Measurements from ENCODE around the gene PPIL3. TPM values are rescaled to one million over a fixed set of nuclear protein-coding genes. Genes with fewer than 3 reads are reported as not detected.

The PPIL3 gene
- polyA plus RNA-seq, 1 donor from 2014 or later, result 109 TPM

DNA sequence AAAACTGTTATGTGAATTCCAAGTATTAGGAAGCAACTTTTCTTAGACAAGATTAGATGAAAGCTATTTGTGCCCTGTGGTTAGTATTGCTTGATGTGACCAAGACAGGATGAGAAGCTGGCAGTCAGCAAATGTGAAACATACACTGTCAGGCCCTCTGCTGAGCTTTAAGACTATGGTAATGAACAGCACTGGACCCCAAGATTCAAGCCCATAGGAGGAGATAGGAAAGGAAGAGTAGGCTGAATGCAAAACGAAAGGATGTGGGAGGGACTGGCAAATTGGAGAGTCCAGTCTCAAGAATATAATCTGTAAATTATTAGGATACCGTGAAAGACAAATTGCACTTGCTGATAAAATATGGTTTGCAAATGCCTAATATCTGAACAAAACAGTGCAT lies 60.8 kb downstream of the PPIL3 start:
- H3K4me3 ChIP-seq (ENCODE audit: low read length), result no peak overlapping the region
- H4K20me1 ChIP-seq (ENCODE audit: insufficient read depth), result no peaks in the 10 kb centered on the region
- no peaks in the 10 kb centered on the region for H3F3A ChIP-seq (ENCODE audit: insufficient read depth, low read length, poor library complexity, severe bottlenecking)
- no peaks in the 10 kb centered on the region for H3K79me2 ChIP-seq (replicated peaks; ENCODE audit: insufficient read depth, low read length)
- no peak overlapping the region for H3K9ac ChIP-seq (ENCODE audit: low read length)
- H3K27ac ChIP-seq (ENCODE audit: low read length), result no peak overlapping the region
- no peak overlapping the region for H2AFZ ChIP-seq (ENCODE audit: low read depth, low read length)
- TF ChIP-seq REST (IDR thresholded peaks at IDR 0.05; ENCODE audit: borderline replicate concordance) (no peak), EZH2 (IDR thresholded peaks at IDR 0.05; ENCODE audit: borderline replicate concordance, insufficient read depth, low read length, poor library complexity, severe bottlenecking) (no peak), MXI1 (conservative IDR thresholded peaks at IDR 0.05; ENCODE audit: poor library complexity, severe bottlenecking) (no peak), POLR2AphosphoS5 (IDR thresholded peaks at IDR 0.05) (no peak), EP300 (conservative IDR thresholded peaks at IDR 0.05; ENCODE audit: poor library complexity, severe bottlenecking) (no peak), SMC3 (conservative IDR thresholded peaks at IDR 0.05; ENCODE audit: poor library complexity) (no peak)
- TF ChIP-seq, protein P1, sequence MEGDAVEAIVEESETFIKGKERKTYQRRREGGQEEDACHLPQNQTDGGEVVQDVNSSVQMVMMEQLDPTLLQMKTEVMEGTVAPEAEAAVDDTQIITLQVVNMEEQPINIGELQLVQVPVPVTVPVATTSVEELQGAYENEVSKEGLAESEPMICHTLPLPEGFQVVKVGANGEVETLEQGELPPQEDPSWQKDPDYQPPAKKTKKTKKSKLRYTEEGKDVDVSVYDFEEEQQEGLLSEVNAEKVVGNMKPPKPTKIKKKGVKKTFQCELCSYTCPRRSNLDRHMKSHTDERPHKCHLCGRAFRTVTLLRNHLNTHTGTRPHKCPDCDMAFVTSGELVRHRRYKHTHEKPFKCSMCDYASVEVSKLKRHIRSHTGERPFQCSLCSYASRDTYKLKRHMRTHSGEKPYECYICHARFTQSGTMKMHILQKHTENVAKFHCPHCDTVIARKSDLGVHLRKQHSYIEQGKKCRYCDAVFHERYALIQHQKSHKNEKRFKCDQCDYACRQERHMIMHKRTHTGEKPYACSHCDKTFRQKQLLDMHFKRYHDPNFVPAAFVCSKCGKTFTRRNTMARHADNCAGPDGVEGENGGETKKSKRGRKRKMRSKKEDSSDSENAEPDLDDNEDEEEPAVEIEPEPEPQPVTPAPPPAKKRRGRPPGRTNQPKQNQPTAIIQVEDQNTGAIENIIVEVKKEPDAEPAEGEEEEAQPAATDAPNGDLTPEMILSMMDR (IDR thresholded peaks at IDR 0.05; ENCODE audit: poor library complexity, severe bottlenecking), result no peak
- H3K9me2 ChIP-seq (ENCODE audit: insufficient read depth, low read length), result no peaks in the 10 kb centered on the region
- no peak overlapping the region for H3K4me2 ChIP-seq (ENCODE audit: low read length)
- H3K9me3 ChIP-seq (ENCODE audit: low read length), result no peaks in the 10 kb centered on the region
- H3K27me3 ChIP-seq (ENCODE audit: insufficient read depth, low read depth, low read length), result no peaks in the 10 kb centered on the region
- peaks cover 5% of the 10 kb centered on the region for H3K36me3 ChIP-seq (ENCODE audit: insufficient read depth, low read length)

GRCh38 chr2:200821686-200822245 lies 67.1 kb downstream of the PPIL3 start:
- H3K4me2 ChIP-seq (ENCODE audit: low read length), result no peak overlapping the region
- H3K9ac ChIP-seq (ENCODE audit: low read length), result no peak overlapping the region
- H3F3A ChIP-seq (ENCODE audit: insufficient read depth, low read length, poor library complexity, severe bottlenecking), result no peaks in the 10 kb centered on the region
- no peak overlapping the region for H2AFZ ChIP-seq (ENCODE audit: low read depth, low read length)
- H3K9me3 ChIP-seq (ENCODE audit: low read length), result no peaks in the 10 kb centered on the region
- H3K27ac ChIP-seq (ENCODE audit: low read length), result no peak overlapping the region
- H3K9me2 ChIP-seq (ENCODE audit: insufficient read depth, low read length), result no peaks in the 10 kb centered on the region
- no peak overlapping the region for H3K4me3 ChIP-seq (ENCODE audit: low read length)
- H3K27me3 ChIP-seq (ENCODE audit: insufficient read depth, low read depth, low read length), result no peaks in the 10 kb centered on the region
- no peaks in the 10 kb centered on the region for H3K79me2 ChIP-seq (replicated peaks; ENCODE audit: insufficient read depth, low read length)
- peaks cover 10% of the 10 kb centered on the region for H3K36me3 ChIP-seq (ENCODE audit: insufficient read depth, low read length)
- H4K20me1 ChIP-seq (ENCODE audit: insufficient read depth), result no peaks in the 10 kb centered on the region
- TF ChIP-seq MXI1 (conservative IDR thresholded peaks at IDR 0.05; ENCODE audit: poor library complexity, severe bottlenecking) (no peak), EP300 (conservative IDR thresholded peaks at IDR 0.05; ENCODE audit: poor library complexity, severe bottlenecking) (no peak), RAD21 (conservative IDR thresholded peaks at IDR 0.05) (no peak)

Small RNA genes lying within 50 kb of the gene (small RNA-seq; reads per million reads assigned to genes)
- gene RF00019 (0 to 1.2 (median 0) reads per million in 3 experiments), gene RNA5SP115 (0 reads per million in 3 experiments), gene RNU6-312P (0 reads per million in 3 experiments), gene RNU6-31P (0 to 0.08 (median 0) reads per million in 3 experiments), gene RNU6-762P (0 reads per million in 3 experiments)

Other genes with a start within 250 kb of the PPIL3 start
- 291 and 339 TPM in 2 replicates for gene BZW1, start 77.2 kb downstream of the PPIL3 start, polyA plus RNA-seq
- gene CLK1, start 24.4 kb downstream of the PPIL3 start, polyA plus RNA-seq, result 699 and 745 TPM in 2 replicates
- gene NIF3L1, start 294 bp upstream of the PPIL3 start, polyA plus RNA-seq, result 57.0 and 74.8 TPM in 2 replicates
- gene ORC2, start 74.6 kb upstream of the PPIL3 start, polyA plus RNA-seq, result 14.8 and 17.2 TPM in 2 replicates
- 18.1 and 20.4 TPM in 2 replicates for gene HYCC2, start 182.6 kb upstream of the PPIL3 start, polyA plus RNA-seq
- 111 and 154 TPM in 2 replicates for gene NDUFB3, start 182.9 kb upstream of the PPIL3 start, polyA plus RNA-seq
- 0.84 and 1.6 TPM in 2 replicates for gene CFLAR, start 227.1 kb upstream of the PPIL3 start, polyA plus RNA-seq